ENCODE results near the gene EFHC1.

Gene EFHC1

GRCh38 chr6:52533491-52533890 is 113.3 kb downstream of the EFHC1 start:
- TF ChIP-seq TSHZ2 (CRISPR knock-in tag; IDR thresholded peaks at IDR 0.05) = no peak
- no peak for TF ChIP-seq ZFP30 (CRISPR knock-in tag; IDR thresholded peaks at IDR 0.05)
- no peak for TF ChIP-seq CSRNP3 (CRISPR knock-in tag; IDR thresholded peaks at IDR 0.05)
- no peak for TF ChIP-seq ESRRG (CRISPR knock-in tag; IDR thresholded peaks at IDR 0.05)
- no peak for TF ChIP-seq GLIS3 (CRISPR knock-in tag; IDR thresholded peaks at IDR 0.05)
- TF ChIP-seq ZNF8 (CRISPR knock-in tag; IDR thresholded peaks at IDR 0.05) = no peak
- no peak for TF ChIP-seq PATZ1 (CRISPR knock-in tag; IDR thresholded peaks at IDR 0.05; ENCODE audit: borderline replicate concordance)
- no peak for TF ChIP-seq ARNTL (CRISPR knock-in tag; IDR thresholded peaks at IDR 0.05; ENCODE audit: borderline replicate concordance, low read depth)
- no peak for TF ChIP-seq CSDC2 (CRISPR knock-in tag; IDR thresholded peaks at IDR 0.05)
- TF ChIP-seq BACH2 (CRISPR knock-in tag; IDR thresholded peaks at IDR 0.05; ENCODE audit: borderline replicate concordance) = no peak
- no peak for TF ChIP-seq ZC3H10 (CRISPR knock-in tag; IDR thresholded peaks at IDR 0.05)
- no peak for TF ChIP-seq ZNF565 (CRISPR knock-in tag; conservative IDR thresholded peaks at IDR 0.05; ENCODE audit: low read depth)
- TF ChIP-seq ISL1 (CRISPR knock-in tag; IDR thresholded peaks at IDR 0.05) = no peak
- TF ChIP-seq POU6F1 (CRISPR knock-in tag; IDR thresholded peaks at IDR 0.05; ENCODE audit: borderline replicate concordance, low read depth) = no peak
- no peak for TF ChIP-seq SNAI2 (CRISPR knock-in tag; IDR thresholded peaks at IDR 0.05)
- no peak for TF ChIP-seq RARB (CRISPR knock-in tag; IDR thresholded peaks at IDR 0.05)
- TF ChIP-seq ZNF70 (CRISPR knock-in tag; IDR thresholded peaks at IDR 0.05) = no peak

GRCh38 chr6:52534363-52534762 is 114.2 kb downstream of the EFHC1 start:
- TF ChIP-seq ZNF565 (CRISPR knock-in tag; conservative IDR thresholded peaks at IDR 0.05; ENCODE audit: low read depth) = no peak
- TF ChIP-seq TCF4 (CRISPR knock-in tag; IDR thresholded peaks at IDR 0.05; ENCODE audit: borderline replicate concordance) = no peak
- ATAC-seq = no peak

More at GRCh38 chr6:52533491-52533890, 113.3 kb downstream of the EFHC1 start:
- no peak for ATAC-seq

GRCh38 chr6:52534966-52535390 is 114.8 kb downstream of the EFHC1 start:
- TF ChIP-seq TCF4 (CRISPR knock-in tag; IDR thresholded peaks at IDR 0.05; ENCODE audit: borderline replicate concordance) (no peak), GLIS3 (CRISPR knock-in tag; IDR thresholded peaks at IDR 0.05) (no peak), ZNF565 (CRISPR knock-in tag; conservative IDR thresholded peaks at IDR 0.05; ENCODE audit: low read depth) (no peak), CSDC2 (CRISPR knock-in tag; IDR thresholded peaks at IDR 0.05) (no peak), ZC3H10 (CRISPR knock-in tag; IDR thresholded peaks at IDR 0.05) (no peak), ISL1 (CRISPR knock-in tag; IDR thresholded peaks at IDR 0.05) (no peak), TSHZ2 (CRISPR knock-in tag; IDR thresholded peaks at IDR 0.05) (no peak), PPARA (CRISPR knock-in tag; IDR thresholded peaks at IDR 0.05; ENCODE audit: borderline replicate concordance) (no peak), OSR1 (CRISPR knock-in tag; IDR thresholded peaks at IDR 0.05) (no peak), SNAI2 (CRISPR knock-in tag; IDR thresholded peaks at IDR 0.05) (no peak), ZFP30 (CRISPR knock-in tag; IDR thresholded peaks at IDR 0.05) (no peak), ZFP3 (CRISPR knock-in tag; IDR thresholded peaks at IDR 0.05) (no peak), PATZ1 (CRISPR knock-in tag; IDR thresholded peaks at IDR 0.05; ENCODE audit: borderline replicate concordance) (no peak), ARNTL (CRISPR knock-in tag; IDR thresholded peaks at IDR 0.05; ENCODE audit: borderline replicate concordance, low read depth) (no peak), ZNF8 (CRISPR knock-in tag; IDR thresholded peaks at IDR 0.05) (no peak)

More at GRCh38 chr6:52534966-52535390, 114.8 kb downstream of the EFHC1 start:
- no peak for ATAC-seq
